ENCODE measurements around the gene FAF1. TPM values are rescaled to one million over a fixed set of nuclear protein-coding genes. Genes with fewer than 3 reads are reported as not detected.
"Not testable (repeated sequence)": the region's sequence is repeated elsewhere in the genome, so short reads cannot be mapped to it uniquely, and the experiment has no call there.

The FAF1 gene
- total RNA-seq = 67.5 and 68.4 TPM in 2 replicates

- intact Hi-C loops (cut with micrococcal nuclease) = loop anchor here (1.0 to 10.0 kb wide), 8 partner anchors 8 to 1675 kb away; partner anchors contain the start of genes BTF3L4, EPS15, OSBPL9 and RNF11
Measured at GRCh38 chr1:50959913-50960844, at the start of gene FAF1. Gene FAF1, minus strand, starts transcription at chr1:50960267. Its CDS starts 456 bp downstream, at chr1:50959811.

- intact Hi-C loops (cut with micrococcal nuclease) = no loop called here
Measured at GRCh38 chr1:51009381-51009780, 49.3 kb upstream of the FAF1 start.

GRCh38 chr1:51005549-51005948 is 45.5 kb upstream of the FAF1 start:
- intact Hi-C loops (cut with micrococcal nuclease) = not testable (repeated sequence)

DNA sequence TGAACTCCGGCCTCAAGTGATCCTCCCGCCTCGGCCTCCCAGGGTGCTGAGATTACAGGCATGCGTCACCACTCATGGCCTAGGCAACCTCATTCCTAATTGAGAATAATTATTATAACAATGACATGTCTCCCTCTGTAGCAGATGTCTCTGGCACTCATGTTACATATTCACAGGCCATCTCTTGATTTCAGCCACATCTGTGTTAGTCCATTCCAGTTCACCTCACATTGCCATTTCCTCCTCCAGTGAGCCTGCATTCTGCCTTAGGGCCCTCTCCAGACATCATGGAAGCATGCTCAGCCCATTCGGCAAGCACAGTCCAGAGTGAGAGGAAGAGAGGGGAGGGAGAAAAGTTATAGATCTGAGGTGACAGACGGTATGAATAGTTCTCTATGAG is 42.4 kb upstream of the FAF1 start:
- intact Hi-C loops (cut with micrococcal nuclease) = no loop called here

DNA sequence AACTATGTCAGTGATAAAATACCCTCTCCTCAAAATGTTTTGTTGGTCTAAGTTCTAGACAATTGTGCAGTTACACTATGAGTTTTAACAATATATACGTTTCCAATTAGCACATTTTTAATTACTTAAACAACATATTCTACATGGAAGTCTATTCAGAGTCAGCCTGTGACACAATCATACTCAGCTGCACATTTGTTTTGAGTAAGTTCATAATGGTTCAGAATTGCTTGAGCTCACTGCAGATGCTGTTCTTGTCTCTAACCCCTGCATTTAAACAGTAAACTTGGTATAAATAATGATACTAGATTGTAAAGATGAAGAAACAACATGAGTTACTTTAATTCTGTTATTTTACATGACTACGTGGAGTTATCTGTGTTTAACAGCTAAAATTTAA is 40.6 kb upstream of the FAF1 start:
- intact Hi-C loops (cut with micrococcal nuclease) = no loop called here

- intact Hi-C loops (cut with micrococcal nuclease) = no loop called here
Measured at GRCh38 chr1:51000160-51000559, 40.1 kb upstream of the FAF1 start.

- intact Hi-C loops (cut with micrococcal nuclease) = not testable (repeated sequence)
Measured at GRCh38 chr1:50999375-50999774, 39.3 kb upstream of the FAF1 start.

DNA sequence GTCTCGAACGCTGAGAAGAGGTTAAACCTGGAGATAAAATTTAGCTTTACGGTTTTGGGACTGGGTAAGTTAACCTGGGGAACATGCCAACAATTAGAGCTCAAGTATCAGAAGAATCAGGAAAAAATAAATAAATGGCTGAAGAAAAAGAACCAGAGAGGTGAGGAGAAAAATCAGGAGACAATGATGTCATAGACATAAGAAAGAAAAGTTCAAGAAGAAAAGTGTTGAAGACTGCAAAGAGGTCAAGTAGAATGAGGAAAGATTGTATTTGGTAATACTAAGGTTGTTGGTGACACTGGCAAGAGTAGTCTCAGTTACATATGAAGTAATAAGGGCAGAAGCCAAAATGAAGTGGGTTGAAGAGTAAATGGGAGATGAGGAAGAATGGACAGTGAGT is 36.0 kb upstream of the FAF1 start:
- intact Hi-C loops (cut with micrococcal nuclease) = no loop called here

DNA sequence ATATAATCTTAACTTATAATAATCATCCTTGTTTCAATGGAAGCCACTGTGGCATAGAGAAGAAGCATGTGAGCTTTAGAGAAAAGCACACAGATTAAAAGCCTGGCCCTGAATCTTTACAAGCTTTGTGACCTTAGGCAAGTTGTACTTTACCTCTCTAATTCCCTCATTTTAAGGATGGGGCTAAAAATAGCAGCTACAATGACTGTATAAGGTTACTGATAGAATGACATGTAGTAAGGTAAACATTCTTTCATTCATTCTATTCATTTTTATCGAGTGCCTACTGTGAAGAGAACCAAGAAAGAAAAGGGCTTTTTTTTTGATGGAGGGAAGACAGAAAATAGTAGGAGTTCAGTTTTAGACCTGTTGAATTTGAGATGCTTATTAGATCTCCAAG is 35.6 kb upstream of the FAF1 start:
- intact Hi-C loops (cut with micrococcal nuclease) = no loop called here

GRCh38 chr1:50994997-50995396 is 34.9 kb upstream of the FAF1 start:
- intact Hi-C loops (cut with micrococcal nuclease) = no loop called here

- intact Hi-C loops (cut with micrococcal nuclease) = no loop called here
Measured at GRCh38 chr1:50993645-50994044, 33.6 kb upstream of the FAF1 start.

- intact Hi-C loops (cut with micrococcal nuclease) = no loop called here
Measured at GRCh38 chr1:50992532-50993318, 32.7 kb upstream of the FAF1 start.

- intact Hi-C loops (cut with micrococcal nuclease) = no loop called here
Measured at GRCh38 chr1:50989694-50990093, 29.6 kb upstream of the FAF1 start.

DNA sequence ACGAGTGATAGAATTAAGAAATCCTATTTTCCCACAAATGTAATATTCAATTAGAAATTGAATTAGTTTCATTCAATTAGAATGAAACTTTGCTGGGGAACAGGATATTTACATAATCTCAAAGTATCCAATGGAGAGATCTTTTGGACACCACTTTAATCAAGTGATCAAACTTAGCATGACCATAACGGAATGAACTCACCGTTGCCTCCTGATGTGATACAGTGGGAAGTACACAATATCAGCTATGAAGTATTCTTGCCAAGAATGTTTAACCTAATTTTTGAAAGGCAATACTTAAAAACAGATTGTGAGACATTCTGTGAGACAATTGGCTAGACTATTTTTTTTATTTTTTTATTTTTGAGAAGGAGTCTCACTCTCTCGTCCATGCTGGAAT is 26.6 kb upstream of the FAF1 start:
- intact Hi-C loops (cut with micrococcal nuclease) = no loop called here

GRCh38 chr1:50985094-50985493 is 25.0 kb upstream of the FAF1 start:
- intact Hi-C loops (cut with micrococcal nuclease) = no loop called here

DNA sequence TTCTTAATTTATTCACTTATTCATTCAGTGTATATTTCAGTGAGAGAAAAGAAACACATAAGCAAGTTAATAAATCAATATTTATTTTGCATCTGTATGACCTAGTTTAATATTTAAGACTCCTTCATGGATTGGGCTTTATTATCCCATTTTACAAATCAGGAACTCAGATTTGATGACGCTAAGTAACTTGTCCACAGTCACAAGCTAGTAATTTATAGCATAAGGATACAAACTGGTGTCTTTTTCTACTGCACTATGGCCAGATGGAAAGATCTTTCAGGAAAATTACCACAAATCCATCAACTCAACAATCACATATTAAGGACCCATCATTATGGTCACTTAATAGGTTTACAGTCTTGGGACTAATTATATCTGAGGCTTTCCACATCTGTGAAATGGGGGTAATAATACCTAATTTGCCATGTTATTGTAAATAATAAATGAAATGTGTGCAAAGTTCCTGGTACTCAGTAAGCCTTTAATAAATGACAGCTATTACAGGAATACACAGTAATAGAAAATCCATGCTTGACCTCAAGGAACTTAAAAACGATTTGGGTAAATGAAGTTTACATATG is 23.2 kb upstream of the FAF1 start:
- intact Hi-C loops (cut with micrococcal nuclease) = no loop called here

DNA sequence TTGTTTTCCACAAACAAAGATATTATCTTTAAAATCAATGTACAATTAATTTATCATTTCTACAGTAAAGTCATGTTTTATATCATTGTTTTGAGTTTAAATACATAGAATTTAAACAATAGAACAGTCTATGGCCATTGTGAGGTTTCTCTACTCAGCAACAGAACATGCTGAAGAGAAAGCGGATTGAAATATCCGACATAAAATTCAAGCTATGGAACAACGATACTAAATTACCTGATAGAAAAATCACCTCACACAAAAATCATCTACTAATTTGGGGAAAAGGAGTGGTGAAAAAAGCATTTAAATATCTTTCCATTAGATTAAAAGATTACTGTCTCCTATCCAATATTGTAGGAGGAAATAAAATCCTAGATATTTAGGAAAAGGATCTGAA is 22.5 kb upstream of the FAF1 start:
- intact Hi-C loops (cut with micrococcal nuclease) = no loop called here

DNA sequence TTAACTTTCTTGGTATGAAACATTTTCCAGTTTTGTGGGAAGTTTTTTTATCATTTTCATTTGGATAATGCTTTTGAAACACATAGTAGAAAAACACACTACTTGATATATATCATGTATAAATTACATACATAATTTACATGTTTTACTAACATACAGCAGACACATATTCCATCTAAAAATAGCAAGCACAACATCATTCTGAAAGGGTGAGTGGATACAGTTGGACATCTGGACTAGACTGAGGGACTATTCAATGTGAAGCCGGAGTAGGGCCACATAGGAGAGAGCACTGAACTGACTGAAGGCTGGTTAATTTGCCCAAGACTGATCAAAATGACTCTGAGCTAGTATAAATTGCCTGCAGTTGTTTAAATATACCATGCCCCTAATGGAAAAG is 21.7 kb upstream of the FAF1 start:
- intact Hi-C loops (cut with micrococcal nuclease) = no loop called here

GRCh38 chr1:50980505-50980904 is 20.4 kb upstream of the FAF1 start:
- intact Hi-C loops (cut with micrococcal nuclease) = no loop called here

DNA sequence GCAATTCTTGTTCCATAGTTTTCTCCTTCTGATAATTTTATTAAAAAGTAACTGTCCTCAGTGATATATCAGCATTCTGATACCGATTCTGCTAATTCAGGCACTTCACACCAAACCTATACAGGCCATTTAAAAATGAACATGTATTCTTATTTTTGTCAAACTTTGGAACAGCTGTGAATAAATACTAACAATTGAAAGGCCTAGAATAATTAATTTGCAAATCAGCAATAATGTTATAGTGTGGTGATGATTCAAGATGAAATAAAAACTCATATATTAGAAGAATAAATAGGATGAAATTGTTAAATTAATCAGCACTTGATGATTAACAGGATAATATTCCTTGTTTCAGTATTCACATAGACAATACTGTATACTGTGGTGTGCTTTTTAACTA is 19.9 kb upstream of the FAF1 start:
- intact Hi-C loops (cut with micrococcal nuclease) = loop anchor here (5.0 to 10.0 kb wide), 3 partner anchors 205 to 752 kb away; no protein-coding TSS in a partner anchor

GRCh38 chr1:50978852-50979781 is 19.1 kb upstream of the FAF1 start:
- intact Hi-C loops (cut with micrococcal nuclease) = loop anchor here (5.0 to 10.0 kb wide), 3 partner anchors 204 to 753 kb away; no protein-coding TSS in a partner anchor
